Tibial nerve (tissue), 4 donors: Measurements from ENCODE around the gene EGFLAM.

Experiments used
- EP300 ChIP-seq, 2 donors: sonication (generic); formaldehyde crosslinking; IDR thresholded peaks; one replicate each; pipeline ENCODE4 v1.6.1; 2017; ENCODE audit warnings: antibody characterized with exemption in 2 of 2, mild to moderate bottlenecking in 1 of 2
- POLR2A ChIP-seq, 2 donors: fragments of 450-650 bp; IDR thresholded peaks; one replicate each; pipeline ENCODE4 v1.6.1; 2017; ENCODE audit warnings: antibody characterized with exemption in 2 of 2, mild to moderate bottlenecking in 2 of 2, moderate library complexity in 2 of 2
- TF ChIP-seq, protein P1 (sequence below), 5 experiments: fragments of 200-600 bp in 3 of 5; fragments of 450-650 bp in 2 of 5; sonication (generic) in 3 of 5; IDR thresholded peaks; one replicate each; pipeline ENCODE4 v1.5.1; 2016 to 2019; ENCODE audit warnings: antibody characterized with exemption in 5 of 5, mild to moderate bottlenecking in 3 of 5, moderate library complexity in 2 of 5

DNA sequence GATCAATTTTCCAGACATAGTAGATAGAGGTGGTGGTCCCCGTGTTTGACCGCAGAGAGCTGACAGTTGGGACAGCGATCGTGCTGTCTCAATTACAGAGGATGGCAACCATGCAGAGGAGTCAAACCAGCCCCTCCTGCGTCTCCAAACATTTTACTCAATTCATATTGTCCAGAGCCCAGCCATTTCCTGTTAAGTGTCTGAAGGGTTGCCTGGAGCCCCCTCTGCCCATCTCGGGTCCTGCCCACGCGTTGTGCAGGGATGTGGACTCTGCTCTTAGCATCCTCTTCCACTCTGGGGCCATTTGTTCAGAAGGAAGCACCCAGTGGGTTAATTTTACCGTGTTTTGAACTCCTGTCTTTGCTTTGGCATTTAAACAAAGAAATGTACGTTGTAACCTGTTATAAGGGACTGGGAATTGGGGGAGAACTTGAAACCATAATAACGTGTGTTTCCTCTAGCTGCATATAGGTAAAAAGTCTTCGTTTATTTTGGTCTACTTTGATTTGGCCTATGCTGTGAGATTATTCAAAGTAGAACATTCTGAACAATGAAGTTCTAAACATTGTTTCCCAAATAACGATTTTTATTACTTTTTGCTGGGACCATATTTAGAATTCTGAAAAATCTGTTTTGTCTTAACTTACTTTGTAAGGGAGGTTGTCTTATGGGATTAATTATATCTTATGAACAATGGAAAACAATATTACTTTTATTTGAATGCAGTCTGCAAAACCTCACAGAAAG, 876 bp downstream of the EGFLAM start:
- TF ChIP-seq POLR2A (IDR thresholded peaks at IDR 0.05): no peak
- TF ChIP-seq, protein P1, sequence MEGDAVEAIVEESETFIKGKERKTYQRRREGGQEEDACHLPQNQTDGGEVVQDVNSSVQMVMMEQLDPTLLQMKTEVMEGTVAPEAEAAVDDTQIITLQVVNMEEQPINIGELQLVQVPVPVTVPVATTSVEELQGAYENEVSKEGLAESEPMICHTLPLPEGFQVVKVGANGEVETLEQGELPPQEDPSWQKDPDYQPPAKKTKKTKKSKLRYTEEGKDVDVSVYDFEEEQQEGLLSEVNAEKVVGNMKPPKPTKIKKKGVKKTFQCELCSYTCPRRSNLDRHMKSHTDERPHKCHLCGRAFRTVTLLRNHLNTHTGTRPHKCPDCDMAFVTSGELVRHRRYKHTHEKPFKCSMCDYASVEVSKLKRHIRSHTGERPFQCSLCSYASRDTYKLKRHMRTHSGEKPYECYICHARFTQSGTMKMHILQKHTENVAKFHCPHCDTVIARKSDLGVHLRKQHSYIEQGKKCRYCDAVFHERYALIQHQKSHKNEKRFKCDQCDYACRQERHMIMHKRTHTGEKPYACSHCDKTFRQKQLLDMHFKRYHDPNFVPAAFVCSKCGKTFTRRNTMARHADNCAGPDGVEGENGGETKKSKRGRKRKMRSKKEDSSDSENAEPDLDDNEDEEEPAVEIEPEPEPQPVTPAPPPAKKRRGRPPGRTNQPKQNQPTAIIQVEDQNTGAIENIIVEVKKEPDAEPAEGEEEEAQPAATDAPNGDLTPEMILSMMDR (IDR thresholded peaks at IDR 0.05): no peak
- TF ChIP-seq EP300 (IDR thresholded peaks at IDR 0.05): no peak
